Stimulated activated CD4-positive, alpha-beta T cell treated with anti-CD3 and anti-CD28 coated beads, TNF-alpha, amount 100 ng/mL, for 24 hours (primary cell): ENCODE data around the gene KDM3A.
"Not testable (repeated sequence)": the region's sequence is repeated elsewhere in the genome, so short reads cannot be mapped to it uniquely, and the experiment has no call there.

ENCODE experiments used
- DNase-seq, 3 experiments: peaks; one replicate each; pipeline ENCODE4 v3.0.0-alpha.2; 2020; ENCODE audit warnings: low read depth in 3 of 3

Gene KDM3A

GRCh38 chr2:86476092-86476491 lies 34.9 kb downstream of the KDM3A start:
- no peak for DNase-seq

- DNase-seq, result no peak
Measured at GRCh38 chr2:86476918-86477317, 35.7 kb downstream of the KDM3A start.

GRCh38 chr2:86477349-86477748 lies 36.2 kb downstream of the KDM3A start:
- DNase-seq, result no peak

GRCh38 chr2:86480105-86480504 lies 38.9 kb downstream of the KDM3A start:
- DNase-seq, result no peak

- DNase-seq, result no peak
Measured at GRCh38 chr2:86482034-86482433, 40.9 kb downstream of the KDM3A start.

GRCh38 chr2:86484385-86484784 lies 43.2 kb downstream of the KDM3A start:
- DNase-seq, result no peak

- DNase-seq, result no peak
Measured at GRCh38 chr2:86485103-86485502, 43.9 kb downstream of the KDM3A start.

GRCh38 chr2:86485802-86486201 lies 44.6 kb downstream of the KDM3A start:
- DNase-seq, result no peak

- DNase-seq, result no peak
Measured at GRCh38 chr2:86487062-86487461, 45.9 kb downstream of the KDM3A start.

GRCh38 chr2:86488561-86489250 lies 47.5 kb downstream of the KDM3A start:
- no peak for DNase-seq

- DNase-seq, result no peak
Measured at GRCh38 chr2:86489542-86489941, 48.4 kb downstream of the KDM3A start.

- DNase-seq, result no peak
Measured at GRCh38 chr2:86490245-86490644, 49.1 kb downstream of the KDM3A start.

GRCh38 chr2:86491088-86491487 lies 49.9 kb downstream of the KDM3A start:
- DNase-seq, result no peak

- no peak for DNase-seq
Measured at GRCh38 chr2:86492048-86492453, 50.9 kb downstream of the KDM3A start.

- not testable (repeated sequence) for DNase-seq
Measured at GRCh38 chr2:86496391-86496790, 55.2 kb downstream of the KDM3A start.

- DNase-seq, result no peak
Measured at GRCh38 chr2:86498468-86499260, 57.5 kb downstream of the KDM3A start.

GRCh38 chr2:86499326-86499725 lies 58.2 kb downstream of the KDM3A start:
- no peak for DNase-seq

GRCh38 chr2:86500325-86501083 lies 59.3 kb downstream of the KDM3A start:
- no peak for DNase-seq

- DNase-seq, result no peak
Measured at GRCh38 chr2:86507600-86507999, 66.4 kb downstream of the KDM3A start.

- DNase-seq, result no peak
Measured at GRCh38 chr2:86510436-86510933, 69.3 kb downstream of the KDM3A start.

- DNase-seq, result no peak
Measured at GRCh38 chr2:86512034-86512433, 70.9 kb downstream of the KDM3A start.

GRCh38 chr2:86512892-86513291 lies 71.7 kb downstream of the KDM3A start:
- DNase-seq, result no peak
